GM19023 (cell line): Measurements from ENCODE around the gene PRCC.

ENCODE experiments used
- ATAC-seq: cut with Tn5 transposase; IDR thresholded peaks from one replicate; pipeline ENCODE4 v1.9.1; 2021; ENCODE audit warnings: mild to moderate bottlenecking, moderate library complexity; ENCODE audit not compliant: unreplicated experiment

The PRCC gene

DNA sequence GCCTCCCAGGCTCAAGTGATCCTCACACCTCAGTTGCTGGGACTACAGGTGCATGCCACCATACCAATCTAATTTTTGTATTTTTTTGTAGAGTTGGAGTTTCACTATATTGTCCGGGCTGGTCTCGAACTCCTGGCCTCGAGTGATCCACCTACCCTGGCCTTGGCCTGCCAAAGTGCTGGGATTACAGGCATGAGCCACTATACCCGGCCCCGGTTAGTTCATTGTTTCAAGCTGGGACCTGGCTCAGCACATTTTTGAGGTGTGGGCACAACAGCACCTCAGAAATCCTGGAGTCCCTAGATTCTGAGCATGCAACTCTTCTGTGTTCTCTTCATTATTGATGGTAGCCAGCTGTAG is 28.0 kb downstream of the PRCC start:
- no peak for ATAC-seq

DNA sequence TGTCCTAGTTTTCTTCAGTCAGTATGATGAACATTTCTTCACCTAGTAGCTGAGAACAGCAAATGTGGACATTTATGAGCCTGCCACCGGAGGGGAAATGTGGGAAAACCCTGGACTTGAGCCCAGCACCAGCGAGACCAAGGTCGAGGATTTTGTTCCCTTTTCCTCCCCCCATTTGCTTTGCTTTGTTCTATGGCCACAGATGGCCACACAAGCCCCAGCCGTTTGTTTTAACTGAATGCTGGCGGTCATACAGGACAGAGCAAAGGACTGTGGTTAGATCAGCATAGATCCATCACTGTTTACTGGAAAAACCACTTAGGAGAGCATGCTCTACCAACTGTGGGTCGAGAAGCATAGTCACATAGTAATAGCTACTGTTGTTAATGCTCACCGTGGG is 28.5 kb downstream of the PRCC start:
- ATAC-seq, result no peak

DNA sequence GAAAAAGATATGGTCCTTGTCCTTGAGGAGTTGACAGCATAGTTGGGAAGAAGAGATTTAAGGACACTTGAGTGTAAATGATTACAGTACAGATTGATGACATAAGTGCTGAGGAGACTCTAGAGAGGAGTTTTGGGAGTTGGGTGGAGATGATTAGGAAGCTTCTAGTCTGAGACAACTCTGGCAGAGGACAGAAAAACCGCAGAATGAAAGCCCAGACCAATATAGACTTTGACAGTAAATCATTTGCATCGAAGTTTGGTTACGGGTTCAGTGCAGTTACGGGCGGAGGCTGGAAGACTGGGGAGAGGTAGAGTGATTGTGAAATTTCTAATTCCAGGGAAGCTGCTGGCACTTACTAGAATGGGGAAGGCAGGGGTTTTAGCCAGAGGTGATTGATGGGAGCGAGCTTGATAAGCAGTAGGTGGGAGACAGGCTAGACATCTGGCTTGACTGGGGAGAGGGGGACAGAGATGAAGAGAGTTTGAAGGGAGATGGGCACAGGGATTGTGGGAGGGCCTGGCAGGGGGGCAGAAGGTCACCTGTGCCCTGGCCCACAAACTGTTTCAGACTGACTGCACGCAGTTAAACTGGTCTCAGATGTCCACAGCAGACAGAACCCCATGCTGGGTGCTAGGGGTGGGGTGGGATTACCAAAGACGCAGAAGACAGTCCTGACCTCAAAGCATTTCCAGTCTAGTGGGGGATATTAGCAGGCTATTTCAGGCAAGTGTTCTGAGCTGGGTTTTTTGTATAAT is 29.2 kb downstream of the PRCC start:
- no peak for ATAC-seq

DNA sequence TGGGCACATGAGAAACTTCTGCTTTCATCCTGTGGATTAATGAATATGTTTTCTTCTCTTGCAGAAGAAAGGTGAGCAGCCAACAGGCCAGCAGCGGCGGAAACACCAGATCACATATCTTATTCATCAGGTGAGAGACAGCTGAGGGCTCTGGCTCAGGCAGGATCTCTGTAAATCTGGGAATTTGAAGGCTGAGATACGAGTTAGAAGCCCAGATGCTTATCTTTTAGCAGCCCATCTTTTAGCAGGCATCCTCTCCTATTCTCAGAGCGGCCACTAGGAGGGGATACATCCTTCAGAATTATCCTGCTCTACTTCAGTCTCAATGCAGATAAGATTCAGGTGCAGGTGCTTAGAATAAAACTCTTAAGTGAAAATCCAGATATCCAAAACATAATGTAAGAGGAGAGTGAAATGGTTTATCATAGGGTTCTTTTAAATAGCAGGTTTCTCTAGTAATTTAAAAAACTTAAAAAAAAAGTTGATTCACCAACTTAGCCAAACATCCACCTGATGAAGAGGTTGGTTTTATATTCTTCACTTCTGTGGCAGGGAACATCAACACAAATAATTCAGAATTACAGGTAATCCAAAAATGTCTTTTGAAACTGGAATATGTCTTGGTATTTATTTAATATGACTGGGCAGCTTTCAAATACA is 30.0 kb downstream of the PRCC start:
- no peak for ATAC-seq

DNA sequence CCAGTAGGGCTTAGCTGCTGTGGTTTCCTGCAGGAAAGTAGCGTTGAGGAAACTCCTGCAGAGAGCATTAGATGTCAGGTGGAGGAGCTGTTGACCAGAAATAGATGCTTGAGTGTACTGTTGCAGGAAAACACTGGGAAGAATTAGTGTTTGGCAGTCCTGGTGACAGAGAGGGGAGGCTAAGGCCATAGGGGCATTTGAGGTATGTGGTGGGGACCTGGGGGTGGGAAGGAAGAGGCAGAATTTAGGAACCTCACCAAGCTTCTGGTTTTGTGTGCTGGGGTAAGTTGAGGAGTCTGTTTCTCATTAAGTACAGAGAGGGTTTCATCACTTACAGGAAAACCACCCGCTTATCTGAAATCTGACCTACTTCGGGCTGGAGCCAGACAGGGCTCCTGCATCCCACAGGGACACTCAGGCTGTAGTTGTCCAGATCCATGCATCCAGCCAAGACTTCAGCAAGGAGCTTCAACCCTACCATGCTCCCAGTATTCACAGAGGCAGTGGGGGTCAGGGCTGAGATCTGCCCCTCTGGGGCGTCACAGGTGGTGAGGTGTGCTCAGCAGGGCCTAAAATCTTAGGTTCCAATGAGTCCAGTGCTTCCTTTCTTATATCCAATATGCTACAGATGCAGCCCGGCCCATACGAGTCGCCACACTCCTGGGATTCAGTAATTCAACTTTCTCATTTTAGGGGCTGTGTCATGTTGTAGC is 34.2 kb downstream of the PRCC start:
- ATAC-seq, result no peak

DNA sequence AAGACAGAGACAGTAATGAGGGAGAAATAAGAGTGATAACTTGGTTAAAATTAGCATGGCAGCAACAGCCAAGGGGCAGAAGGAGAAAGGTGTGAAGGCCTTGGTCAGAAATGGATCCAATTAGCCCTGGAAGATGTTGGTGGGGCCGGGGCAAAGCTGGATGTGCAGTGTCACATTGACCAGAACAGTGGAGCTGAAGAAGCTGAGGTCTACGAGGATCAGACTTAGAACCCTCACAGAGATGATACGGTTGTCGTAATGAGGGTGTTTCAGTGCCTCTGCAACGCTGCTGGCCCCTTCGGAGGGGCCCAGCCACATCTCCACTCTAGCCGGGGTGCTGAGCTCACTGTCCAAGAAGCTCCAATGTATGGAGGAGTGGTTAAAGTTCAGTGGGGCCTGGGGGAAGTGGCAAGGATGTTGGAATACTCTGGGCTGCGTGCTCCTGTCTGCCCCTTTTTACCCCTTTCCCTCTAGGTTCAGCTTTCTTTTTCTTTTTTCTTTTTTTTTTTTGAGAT is 35.1 kb downstream of the PRCC start:
- ATAC-seq, result no peak

DNA sequence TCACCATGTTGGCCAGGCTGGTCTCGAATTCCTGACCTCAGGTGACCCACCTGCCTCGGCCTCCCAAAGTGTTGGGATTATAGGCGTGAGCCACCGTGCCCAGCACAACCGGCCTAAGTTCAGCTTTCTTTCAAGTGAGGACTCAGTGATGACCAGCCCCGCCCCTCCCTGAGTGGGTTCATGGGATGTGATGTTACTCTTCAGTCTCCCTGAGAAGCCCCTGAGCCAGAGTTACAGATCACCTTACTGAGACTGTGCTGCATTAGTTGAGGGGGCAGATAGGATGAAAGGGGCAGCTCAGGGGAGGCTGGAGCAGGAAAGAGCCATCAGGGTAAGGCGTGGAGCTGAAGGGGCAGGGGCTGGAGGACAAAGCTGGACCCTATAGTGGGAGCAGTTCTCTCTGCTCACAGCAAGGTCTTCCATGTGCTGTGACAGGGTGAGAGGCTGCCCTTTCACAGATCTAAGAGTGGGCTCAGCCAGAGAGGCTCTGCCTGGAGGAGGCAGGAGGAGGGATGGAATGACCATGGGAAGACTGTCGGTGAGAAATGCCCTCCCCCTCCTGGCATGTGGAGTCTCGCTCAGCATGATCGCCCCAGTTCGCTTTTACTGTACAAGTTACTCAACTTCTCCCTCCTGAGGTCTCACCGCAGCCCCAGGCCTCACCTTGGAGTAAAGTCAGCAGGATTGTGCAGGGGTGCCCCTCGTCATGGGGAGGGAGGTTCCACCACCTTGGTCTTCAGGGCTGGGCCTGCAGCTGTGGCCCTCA is 35.9 kb downstream of the PRCC start:
- ATAC-seq, result no peak

DNA sequence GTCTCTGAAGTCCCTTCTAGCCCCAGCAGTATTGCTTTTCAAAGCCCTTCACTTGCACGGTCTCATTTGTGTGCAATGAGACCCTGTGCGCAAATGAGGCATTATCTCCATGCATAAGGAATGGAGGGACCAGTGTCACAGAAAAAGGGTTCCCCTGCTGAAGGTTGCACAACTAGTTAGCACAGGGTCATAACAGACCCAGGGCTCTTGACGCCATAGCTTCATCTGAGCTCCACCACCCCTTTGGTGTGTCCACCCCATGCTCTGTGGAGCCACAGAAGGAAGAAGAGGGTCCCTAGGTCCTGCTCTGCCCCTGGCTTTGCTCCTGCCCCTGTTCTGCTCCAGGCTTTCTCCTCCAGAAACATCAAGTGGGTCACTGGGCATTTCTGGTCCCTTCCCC is 36.7 kb downstream of the PRCC start:
- ATAC-seq, result no peak

DNA sequence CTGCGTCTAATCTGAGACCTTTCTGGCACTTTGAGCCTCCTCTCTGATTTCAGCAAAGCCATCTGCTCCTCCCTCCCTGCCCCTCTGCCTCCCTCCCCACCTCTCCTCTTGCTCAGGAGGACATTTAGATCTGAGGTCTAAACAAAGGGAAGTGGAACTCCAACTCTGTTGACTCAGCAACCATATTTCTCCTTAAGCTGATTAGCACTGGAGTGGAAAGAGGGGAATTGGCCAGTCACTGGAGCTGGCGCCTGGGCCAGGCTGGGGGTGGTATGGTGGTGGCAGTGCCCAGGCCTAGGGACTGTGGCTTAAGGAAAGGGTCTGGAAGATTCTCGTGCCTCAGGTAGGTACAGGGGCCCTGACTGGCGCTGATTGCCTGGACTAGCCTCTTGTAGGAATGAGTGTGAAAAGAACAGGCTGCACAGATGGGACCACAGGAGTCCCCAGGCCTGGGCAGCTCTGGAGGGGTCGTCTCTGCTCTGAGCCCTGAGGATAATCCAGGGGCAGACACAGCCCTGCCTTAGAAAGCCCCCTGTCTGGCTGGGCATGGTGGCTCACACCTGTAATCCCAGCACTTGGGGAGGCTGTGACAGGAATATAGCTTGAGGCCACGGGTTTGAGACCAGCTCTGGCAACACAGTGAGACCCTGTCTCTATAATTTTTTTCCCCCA is 37.4 kb downstream of the PRCC start:
- ATAC-seq, result no peak

DNA sequence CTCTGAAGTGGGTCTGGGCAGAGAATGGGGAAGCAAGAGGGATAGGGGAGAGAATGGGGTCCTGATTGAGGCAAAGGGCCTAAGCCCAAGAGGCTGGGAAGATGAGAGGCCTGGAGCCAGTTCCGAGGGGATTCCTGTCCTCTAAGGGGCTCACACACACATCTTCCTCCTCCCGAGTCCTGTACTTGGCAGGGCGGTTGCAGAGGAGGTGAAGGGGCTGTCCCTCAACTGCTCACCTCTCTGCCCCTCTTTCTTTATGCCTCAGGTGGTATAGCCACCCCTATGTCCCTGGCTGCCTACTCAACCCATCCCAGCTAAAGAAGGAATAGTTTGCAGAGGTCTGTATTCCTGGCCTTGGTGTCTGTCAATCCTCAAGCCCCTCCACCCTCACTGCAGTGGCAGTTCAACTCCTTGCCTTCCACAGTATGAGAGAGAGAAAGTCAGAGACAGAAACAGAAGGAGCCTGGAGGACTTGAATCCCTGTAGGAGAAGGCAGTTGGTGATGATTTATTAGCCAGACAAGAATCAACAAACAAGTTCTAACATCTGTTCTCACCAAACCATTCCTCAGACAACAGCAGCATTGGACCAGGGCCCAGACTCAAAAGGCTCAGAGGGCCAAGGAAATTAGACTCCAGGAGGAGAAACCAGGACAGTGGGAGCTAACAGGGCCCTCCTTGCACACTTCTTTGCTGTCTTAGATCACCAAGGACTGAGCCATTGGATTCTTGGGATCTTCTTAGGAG is 38.6 kb downstream of the PRCC start:
- ATAC-seq, result no peak

DNA sequence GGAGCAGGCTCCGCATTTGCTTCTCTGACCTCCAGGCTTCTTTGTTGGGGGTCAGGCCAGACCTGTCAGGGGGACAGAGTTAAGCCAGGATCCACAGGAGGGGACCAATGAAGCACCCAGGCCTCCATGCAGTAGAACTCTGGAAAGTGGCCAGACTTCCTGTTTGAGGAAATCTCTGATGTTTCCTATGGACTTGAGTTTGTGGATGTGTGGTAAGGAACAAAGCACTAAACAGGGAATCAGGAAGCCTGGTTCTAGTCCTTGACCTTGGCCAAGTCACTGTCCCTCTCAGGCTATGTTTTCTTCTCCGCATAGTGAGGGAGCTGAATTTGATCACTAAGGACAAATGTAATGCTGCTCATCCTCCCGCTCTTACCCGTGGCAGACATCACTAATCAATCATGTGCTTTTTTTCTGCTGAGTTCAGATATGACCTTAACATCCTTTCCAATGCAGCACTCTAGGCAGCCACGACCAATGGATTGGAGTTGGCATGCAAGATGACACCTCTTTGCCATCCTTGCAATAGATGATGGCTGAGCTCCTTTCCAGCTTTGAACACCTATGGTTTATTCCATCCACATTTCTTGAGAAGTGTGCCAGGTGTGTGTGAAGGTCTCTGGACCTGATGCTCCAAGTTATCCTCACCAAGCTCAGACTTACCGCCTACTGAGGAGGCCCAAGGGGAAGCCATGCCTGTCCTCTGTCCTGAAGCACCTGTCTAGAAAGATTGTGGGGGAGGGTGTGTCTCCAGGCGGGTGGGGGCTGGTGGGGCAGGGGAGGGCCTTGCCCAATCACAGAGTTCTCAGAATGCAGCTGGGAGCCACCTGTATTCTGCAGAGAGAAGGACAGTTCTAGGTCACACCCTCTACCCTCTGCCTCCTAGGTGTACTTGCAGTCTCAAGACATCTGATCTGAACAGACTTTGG is 39.4 kb downstream of the PRCC start:
- no peak for ATAC-seq

DNA sequence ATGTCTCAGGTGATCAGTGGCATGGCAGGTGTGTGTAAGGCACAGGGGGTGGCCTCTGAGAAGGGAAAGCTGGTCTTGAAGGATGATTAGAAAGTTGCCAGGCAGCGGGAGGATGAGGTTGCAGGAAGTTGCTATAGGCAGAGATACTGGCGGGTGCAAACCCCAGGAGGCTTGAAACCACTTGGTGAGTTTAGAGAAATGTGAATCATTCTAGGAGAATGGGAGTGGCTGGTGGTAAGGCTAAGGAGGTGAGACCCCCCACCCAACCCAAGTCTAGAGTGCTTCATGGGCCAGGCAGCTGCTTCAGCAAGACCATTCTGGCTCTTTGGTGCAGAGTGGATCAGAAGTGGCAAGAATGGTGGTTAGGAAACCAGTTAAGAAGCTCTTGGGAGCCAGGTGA is 40.3 kb downstream of the PRCC start:
- no peak for ATAC-seq

DNA sequence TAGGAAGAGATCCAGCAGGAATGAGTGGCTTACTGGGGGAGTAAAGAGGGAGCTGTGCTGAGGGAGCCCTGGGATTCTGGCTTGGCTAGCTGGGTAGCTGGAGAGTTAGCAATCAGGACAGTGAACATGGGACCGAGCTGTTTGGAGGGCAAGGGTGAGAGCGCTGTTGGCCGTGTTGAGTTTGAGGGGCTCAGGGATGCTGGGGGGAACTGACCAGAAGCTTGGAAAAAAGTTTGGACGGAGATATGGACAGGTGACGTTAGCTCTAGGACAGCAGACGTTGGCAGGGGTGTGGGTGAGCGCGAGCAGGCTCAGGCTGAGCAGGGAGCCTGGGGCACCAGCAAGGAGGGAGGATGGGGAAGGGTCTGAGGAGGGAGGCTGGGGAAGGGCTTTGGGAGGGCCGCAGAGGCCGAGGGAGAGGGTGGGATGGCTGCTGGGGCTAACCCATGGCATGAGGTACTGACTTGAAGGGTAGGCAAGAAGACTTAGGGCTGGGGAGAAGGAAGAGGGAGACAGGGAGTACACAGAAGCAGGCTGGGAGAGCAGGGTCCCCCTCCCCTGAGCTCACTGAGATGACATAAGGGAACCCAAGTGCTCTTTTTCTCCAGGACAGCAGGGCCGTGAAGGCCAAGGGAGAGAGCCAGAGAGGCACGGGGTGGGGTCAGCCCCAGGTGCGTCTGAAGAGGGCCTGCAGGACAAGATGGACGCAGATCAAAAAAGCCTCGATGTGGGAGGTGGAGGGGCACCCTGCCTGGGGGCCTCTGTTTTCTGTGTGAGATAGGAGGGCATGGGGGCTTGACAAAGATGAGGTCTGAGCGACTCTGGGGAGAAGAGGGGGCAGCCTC is 41.1 kb downstream of the PRCC start:
- ATAC-seq, result no peak

DNA sequence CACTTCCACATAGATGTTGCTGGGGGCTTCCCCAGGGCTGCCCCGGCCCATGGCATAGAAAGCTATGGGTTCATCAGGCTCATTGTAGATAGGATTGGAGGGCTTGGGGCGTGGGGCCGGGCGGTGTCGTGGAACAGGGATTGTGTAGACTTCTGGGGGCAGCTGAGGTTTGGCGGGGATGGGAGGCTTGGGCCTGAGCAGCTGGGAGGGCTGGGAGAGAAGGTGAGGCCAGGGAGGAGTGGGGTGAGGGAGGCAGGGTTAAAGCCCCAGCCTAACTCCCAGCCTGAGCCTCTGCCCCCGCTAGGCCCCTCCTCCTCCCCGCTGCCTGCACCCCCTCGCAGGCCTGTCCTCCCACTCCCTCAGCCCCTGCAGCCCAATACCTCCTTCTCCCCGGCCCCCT is 41.9 kb downstream of the PRCC start:
- no peak for ATAC-seq

DNA sequence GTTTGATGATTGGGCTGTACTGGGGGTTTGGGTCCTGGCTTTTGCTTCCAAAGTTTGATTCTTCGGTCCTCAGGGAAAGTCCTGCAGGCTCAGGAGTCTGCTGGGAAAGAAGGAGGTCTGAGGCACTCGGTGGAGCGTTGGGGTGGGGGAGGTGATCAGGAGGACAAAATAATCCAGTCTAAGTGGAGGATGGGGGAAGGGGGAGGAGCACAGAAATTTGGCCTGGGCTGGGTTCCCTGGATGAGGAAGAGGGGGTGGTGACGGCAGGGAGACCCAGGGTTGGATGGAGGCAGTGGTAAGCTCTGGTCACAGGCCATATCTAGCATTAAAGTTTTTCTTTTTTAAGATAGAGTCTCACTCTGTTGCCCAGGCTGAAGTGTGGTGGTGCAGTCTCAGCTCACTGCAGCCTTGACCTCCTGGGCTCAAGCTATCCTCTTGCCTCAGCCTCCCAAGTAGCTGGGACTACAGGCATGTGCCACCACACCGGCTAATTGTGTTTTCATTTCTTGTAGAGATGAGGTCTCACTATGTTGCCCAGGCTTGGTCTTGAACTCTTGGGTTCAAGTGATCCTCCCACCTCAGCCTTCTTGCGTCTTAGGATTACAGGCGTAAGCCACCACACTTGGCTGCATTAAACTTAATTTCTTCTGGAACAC is 42.5 kb downstream of the PRCC start:
- no peak for ATAC-seq

DNA sequence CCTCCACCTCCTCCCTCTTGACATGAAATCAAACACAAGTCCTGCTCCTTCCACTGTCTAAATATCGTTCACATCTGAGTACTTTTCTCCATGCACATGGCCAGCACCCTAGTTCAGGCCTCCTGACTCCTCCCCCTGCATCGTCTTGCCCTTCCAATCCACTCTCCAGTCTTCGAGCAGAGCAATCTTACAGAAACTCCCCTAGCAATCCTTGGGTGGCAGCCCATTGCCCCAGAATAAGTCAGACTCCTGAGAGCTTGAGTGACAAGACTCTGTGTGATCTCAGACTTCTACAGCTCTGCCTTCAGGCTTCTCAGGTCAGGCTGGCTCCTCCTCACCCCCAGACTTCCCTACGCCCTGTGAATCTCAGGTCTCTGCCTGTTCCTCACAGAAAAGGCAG is 43.8 kb downstream of the PRCC start:
- ATAC-seq, result no peak

DNA sequence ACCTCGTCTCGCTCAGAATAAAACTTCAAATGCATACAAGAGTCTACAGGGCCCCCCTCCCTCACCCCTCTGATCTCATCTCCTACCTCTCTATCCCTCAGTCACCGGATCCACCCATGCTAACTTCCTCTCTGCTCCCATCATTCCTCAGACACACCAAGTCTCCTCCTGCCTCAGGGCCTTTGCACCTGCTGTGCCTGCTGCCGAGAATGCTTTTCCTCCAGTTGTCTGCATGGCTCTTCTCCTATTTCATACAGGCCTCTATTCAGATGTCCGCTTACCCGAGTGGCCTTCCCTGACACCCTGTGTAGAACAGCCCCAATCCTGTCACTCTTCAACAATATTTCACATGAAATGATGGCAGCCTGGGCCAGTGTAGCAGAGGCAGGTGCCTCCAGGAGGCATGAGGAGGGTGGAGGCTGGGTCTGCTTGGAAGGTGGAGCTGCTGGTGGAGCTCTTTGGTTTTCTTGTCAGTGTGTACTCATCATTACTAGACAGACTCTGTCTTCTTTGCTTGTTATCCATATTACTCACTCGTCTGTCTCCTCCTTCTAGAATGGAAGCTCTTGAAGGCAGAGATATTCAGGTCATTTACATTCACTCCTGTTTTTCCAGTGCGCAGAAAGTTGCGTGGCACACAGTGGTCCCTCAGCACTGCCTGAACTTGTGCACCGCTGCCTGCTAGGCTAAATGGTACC is 45.1 kb downstream of the PRCC start:
- no peak for ATAC-seq
